CD1c-positive myeloid dendritic cell (primary cell): Measurements from ENCODE around the gene ZSCAN10.

ENCODE experiments used
- DNase-seq: peaks from one replicate; pipeline ENCODE4 v3.0.0-alpha.2; 2016; ENCODE audit errors: extremely low spot score

Gene ZSCAN10

DNA sequence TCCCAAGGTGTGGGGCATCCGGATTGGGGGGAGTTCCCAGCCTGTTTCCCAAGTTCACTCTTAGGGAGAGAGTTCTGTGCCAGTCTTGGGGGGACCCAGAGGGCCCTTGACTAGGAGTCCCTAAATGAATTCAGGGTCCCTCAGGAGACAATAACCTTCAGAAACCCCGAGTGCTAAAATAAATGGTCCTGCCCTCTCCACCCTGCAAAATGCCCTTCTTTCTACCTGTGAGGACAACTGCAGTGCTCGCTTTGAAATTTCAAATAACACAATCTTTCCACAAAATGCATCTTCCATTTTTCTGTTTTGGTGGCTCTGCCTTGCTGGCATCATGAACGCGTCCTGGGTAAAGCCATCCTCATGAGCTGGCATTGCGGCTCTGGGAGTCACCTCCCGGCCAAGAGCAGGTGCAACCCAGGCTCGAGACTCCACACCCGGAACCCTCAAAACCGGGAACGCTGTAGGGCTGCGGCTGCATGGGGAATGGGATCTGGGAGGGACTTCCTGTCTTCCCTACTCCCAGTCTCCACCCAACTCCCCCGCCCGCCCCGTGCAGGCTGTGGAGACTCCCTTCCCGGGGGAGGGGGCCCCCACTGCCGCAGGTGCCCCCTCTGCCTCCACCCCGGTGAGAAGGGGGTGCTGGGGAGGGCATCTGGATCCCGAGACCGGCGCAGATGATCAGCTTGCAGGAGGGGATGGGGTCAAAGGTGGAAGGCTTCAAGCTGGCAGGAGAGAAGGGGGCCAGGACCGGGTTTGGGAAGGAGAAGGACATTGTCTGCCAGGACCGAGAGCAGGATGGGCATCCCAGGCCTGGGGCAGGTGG is 13.2 kb upstream of the ZSCAN10 start, which contains the start of gene ZNF205:
TSS of gene ZNF205 (plus strand) at position 529 of the 823 bp plus-strand sequence. CDS start 845 bp downstream, outside the sequence.
- DNase-seq: peak; percentile 25

DNA sequence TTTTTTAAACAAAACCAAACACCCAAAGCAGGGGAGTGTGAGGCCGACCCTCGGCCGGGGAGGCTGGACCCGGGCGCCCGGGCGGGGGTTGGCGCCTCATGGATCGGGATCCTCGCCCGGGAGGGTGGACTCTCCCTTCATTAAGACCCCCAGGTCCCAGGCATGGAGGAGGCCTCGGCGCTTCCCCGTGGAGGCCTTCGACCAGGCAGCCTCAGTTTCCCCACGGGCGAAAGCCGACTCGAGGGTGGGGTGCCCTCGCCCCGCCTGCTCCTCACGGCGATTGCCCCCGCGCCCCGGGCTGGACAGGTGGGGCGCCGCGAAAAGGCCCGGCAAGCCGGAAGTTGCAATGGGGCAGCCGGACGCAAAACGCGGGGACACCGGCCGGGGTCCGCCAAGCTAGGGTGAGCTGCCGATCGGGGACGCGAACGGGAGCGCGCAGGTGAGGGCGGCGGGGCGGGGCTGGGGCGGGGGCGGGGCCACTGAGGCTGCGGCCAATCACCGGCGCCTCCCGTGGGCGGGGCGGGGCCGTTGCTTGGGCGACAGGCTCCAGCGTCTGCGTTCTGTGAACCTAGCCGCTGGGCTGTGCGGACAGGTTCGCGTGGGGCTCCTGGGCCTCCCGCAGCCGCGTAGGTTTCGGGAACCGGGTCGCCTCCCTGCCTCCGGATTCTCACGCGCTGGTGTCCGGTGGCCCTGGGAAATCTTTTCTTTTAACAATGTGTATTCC is 7.3 kb upstream of the ZSCAN10 start:
- DNase-seq: peak; percentile 95

- peak; percentile 42 for DNase-seq
Observed at GRCh38 chr16:3101841-3102470, 2.9 kb upstream of the ZSCAN10 start.

DNA sequence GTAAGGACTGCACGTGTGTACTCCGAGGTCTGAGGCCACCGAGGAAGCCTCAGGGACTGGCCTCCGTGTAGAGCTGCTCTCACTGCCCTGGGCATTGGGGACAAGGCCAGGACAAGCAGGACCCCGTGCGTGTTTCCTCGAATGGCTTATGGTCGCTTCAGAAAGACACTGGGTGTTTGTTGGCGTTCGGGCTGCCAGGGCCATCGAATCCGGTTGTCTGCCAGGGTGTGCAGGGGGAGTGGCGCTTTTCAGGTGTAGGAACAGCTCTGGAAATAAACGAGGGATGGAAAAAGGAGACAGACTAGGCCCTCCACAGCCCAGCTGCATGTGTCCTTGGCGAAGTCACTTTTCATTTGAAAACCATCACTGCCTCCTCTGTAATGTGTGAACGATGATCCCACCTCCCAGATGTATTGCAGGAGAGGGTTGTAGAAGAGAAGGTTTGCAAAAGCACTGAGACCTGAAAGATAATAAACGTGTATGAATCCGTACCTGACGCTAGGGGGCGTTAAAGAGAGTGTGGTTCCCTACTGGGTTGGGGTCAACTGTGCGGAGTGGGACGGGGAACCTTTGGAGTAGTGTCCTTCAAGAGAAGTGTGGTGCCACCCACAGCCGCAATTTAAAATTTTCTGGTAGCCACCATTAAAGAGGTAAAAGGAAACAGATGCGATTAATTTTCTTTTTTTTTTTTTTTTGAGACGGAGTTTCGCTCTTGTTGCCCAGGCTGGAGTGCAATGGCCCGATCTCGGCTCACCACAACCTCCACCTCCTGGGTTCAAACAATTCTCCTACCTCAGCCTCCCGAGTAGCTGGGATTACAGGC is 2.1 kb upstream of the ZSCAN10 start:
- peak; percentile 71 for DNase-seq

- peak; percentile 96 for DNase-seq
Observed at GRCh38 chr16:3099732-3100499, 822 bp upstream of the ZSCAN10 start.

DNA sequence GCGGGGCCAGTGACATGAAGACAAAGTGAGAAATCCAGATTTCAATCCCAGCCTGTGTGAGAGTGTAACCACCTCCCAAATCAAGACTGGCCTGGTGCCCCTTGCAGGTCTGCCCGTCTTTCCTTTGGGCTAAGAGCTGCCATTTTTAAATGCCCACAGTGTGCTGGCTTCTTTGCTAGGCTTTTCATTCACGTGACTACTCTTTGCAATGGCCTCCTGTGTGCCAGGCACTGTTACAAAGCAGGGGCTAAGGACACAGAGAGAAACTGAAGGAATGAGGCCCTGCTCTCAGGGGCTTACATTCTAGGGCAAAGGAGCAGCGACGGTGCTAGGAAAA is 269 bp upstream of the ZSCAN10 start:
- DNase-seq: no peak

- DNase-seq: no peak
Observed at GRCh38 chr16:3097266-3097665, 1.8 kb downstream of the ZSCAN10 start.

DNA sequence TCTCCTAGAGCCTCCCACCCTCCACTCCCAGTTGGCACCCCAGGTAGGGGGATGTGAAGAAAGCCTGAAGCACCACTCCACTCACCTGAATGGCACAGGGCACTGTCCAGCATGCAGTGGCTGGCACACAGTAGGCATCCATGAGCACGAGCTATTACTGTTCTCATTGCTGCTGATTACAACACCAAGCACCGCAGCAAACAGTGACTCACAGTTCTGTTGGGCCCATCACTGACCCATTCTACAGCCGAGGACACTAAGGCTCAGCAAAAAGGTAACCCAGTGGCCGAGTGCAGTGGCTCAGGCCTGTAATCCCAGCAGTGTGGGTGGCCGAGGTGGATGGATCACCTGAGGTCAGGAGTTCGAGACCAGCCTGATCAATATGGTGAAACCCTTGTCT is 2.7 kb downstream of the ZSCAN10 start:
- peak; percentile 23 for DNase-seq

GRCh38 chr16:3095869-3096268 is 3.2 kb downstream of the ZSCAN10 start:
- DNase-seq: peak; percentile 91

GRCh38 chr16:3094289-3095027 is 4.6 kb downstream of the ZSCAN10 start:
- peak; percentile 82 for DNase-seq

- DNase-seq: no peak
Observed at GRCh38 chr16:3092501-3092941, 6.6 kb downstream of the ZSCAN10 start.

DNA sequence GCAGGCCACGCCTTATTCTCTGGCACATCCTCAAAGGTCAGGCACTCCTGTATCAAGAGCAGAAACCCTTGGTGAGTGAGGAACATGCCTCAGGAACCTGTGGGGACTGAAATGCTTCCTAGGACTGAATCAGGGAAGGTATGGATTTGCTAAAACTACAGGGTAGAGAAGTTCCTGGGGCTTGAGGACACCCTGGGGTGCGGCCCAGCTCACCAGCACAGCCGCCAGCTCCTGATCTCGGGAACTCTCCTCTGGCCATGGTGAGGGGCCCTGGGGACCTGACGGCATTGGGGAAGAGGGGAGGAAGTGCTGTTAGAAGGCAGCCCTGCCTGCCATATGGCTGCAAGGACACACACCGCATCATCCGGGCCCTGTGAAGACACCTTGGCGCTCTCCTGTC is 7.5 kb downstream of the ZSCAN10 start:
- DNase-seq: no peak

DNA sequence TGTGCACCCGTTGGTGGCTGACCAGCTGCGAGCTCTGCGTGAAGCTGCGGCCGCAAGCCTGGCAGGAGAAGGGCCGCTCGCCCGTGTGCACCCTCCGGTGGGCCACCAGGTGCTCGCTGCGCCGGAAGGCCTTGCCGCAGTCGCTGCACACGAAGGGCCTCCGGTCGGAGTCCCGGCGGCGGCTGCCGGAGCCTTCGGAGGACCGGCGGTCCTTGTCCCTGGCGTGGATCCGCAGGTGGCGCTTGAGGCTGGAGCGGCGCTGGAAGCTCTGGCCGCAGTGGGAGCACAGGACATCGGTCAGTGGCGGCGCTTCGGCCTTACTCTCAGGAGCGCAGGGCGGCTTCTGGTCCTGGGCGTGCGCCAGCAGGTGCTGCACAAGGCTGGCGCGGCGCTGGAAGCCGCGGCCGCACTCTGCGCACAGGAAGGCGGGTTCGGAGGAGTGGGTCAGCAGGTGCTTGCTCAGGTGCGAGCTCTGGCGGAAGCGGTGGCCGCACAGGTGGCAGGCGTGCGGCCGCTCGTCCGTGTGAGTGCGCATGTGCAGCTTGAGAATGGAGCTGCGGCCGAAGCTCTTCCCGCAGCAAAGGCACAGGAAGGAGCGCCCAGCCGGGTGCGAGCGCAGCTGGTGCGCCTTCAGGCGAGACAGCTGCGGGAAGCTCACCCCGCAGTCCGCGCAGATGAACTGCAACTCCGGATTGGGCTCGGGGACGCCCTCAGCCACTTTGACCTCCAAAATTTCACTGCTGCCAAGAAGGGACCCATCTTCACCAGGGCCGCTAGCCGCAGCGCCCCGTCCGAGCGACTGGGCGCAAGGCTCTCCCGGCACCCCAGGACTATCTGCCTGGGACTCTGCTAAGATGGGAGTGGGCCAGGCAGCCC is 9.1 kb downstream of the ZSCAN10 start:
- no peak for DNase-seq

- no peak for DNase-seq
Observed at GRCh38 chr16:3088925-3089716, 10.0 kb downstream of the ZSCAN10 start.

GRCh38 chr16:3088450-3088849 is 10.6 kb downstream of the ZSCAN10 start:
- DNase-seq: no peak

DNA sequence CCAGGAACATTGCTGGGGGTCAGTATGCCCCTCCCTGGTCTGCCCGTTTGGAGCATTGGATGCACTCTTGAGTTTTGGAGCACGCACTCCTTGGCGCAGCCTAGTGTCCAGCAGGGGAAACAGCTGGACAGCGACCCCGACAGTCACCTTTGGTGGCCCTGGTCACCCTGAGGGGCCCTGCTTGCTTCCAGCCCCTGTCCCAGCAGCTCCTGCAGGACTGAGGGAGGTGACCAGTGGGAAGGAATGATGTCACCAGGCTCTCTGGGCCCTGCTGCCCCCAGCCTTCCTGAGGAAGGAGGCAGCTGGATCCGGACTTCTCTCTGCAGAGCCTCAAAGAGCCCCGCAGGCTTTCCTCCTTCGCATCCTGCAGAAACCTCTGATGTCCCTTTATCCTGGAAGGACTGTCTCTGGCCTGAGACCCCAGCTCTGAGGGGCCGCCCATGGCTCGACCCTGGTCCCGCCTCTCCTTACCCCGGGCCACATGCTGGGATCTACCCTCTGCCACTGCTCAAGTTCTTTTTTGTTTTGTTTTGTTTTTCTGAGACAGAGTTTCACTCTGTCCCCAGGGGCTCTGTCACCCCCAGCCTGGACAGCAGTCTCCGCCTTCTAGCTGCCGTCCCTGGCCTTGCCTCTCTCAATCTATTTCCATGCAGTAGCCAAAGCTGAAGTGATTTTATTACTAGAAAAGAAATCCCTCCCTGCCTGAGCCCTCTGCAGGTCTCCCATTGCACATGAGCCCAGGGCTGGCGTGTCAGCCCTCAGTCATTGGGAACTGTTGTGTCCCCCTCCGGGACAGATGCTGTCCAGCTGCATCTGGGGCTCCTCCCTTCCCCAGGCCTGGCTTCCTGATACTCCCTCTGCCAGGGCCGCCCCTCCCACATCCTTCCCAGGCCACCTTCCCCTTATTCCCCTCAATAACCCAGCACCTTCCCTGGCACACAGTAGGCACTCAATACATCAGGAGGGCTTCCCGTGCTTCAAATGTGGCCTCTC is 11.6 kb downstream of the ZSCAN10 start:
- peak; percentile 38 for DNase-seq

DNA sequence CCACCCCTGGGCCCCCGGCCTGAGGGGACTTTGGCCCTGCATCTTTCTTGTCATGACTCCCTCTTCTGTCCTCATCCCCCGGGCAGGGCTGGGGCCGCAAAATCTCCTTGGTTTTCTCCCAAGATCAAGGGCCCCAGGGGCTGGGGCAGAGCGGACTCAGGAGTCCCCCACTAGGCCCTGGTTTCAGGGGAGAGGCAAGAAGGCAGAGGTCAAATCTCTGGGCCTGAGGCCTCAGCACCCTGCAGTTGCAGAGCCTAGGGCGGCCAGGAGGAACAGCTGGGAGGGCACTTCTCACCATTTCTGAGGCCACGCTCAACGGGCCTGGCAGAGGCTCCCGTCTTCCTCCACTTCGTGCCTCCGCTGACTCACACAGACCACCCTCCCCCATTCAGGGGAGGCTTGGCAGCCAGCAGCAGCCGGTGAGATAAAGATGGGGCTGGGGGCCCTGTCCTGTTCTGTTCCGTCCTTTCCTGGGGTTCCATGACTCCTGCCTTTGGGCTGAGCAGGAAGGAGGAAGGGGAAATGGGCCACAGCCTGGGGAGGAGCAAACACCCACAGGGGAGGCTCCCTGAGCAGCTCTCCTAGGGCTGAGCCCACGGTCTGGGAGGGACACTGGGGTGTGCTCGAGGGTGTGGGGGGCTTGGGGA is 12.4 kb downstream of the ZSCAN10 start:
- peak; percentile 59 for DNase-seq
